ENCODE data around the gene CDC5L. TPM values are rescaled to one million over a fixed set of nuclear protein-coding genes. Genes with fewer than 3 reads are reported as not detected.

CDC5L gene
- total and polyA plus RNA-seq, 5 donors from 2014 or later = 15.9 to 22.4 (median 16.5) TPM

DNA sequence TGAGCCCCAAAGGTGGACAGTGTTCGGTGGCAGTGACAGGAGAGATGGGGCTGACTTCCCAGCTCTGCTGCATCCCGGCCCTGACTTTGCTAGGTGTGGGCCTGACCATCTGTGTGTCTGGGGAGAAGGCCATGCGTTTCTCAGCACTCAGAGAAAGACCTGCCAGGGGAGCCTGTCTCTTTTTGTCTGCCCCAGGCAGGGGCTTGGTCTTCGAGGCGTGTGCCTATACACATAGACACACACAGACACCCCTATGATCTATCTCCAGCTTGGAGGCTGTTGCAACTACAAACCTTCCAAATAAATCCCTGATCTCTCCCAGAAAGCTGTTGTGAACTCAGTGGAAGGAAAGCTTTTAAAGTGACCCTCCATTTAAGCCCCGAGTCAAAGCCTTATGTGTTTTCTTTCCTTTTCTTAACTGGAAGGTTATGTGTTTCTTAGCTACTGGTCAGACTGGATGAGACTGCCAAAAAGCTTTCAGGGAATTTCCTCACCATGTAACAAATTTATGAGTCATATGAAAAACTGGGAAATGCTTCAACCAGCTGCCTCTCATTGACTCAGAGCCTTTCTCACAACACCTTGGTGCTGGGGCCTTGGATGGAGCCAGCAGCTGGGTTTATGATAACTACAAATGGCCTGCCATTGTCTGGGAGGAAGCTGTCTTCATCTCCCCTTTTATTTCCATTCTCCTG, 102.6 kb downstream of the CDC5L start:
- Mint-ChIP-seq H3K36me3 (no peaks in the 10 kb centered on the region), H3K4me3 (no peak overlapping the region), H3K27me3 (peaks cover 29% of the 10 kb centered on the region), H3K27ac (no peak overlapping the region), H3K4me1 (no peaks in the 10 kb centered on the region), H3K9me3 (peaks cover 0 to 5% (median 0%) of the 10 kb centered on the region in 7 donors)
- Histone ChIP-seq H3K27me3 (ENCODE audit: control insufficient read depth, insufficient read depth, low read length) (no peaks in the 10 kb centered on the region), H3K4me3 (ENCODE audit: low read depth, low read length) (no peak overlapping the region), H3K36me3 (ENCODE audit: control insufficient read depth, insufficient read depth, low read length) (no peaks in the 10 kb centered on the region), H3K27ac (ENCODE audit: insufficient read depth, low read length, poor library complexity, severe bottlenecking) (no peak overlapping the region), H3K9me3 (ENCODE audit: control insufficient read depth in 2 of 2, low read length in 2 of 2) (no peaks in the 10 kb centered on the region), H3K4me1 (ENCODE audit: control insufficient read depth, insufficient read depth, low read length, poor library complexity, severe bottlenecking) (no peaks in the 10 kb centered on the region)
- no peak for DNase-seq
- ATAC-seq (ENCODE audit: low read depth in 2 of 2) = no peak

- Histone ChIP-seq H3K4me1 (ENCODE audit: control insufficient read depth, insufficient read depth, low read length, poor library complexity, severe bottlenecking) (no peaks in the 10 kb centered on the region), H3K4me3 (ENCODE audit: low read depth, low read length) (no peak overlapping the region), H3K36me3 (ENCODE audit: control insufficient read depth, insufficient read depth, low read length) (no peaks in the 10 kb centered on the region), H3K27me3 (ENCODE audit: control insufficient read depth, insufficient read depth, low read length) (no peaks in the 10 kb centered on the region), H3K9me3 (ENCODE audit: control insufficient read depth in 2 of 2, low read length in 2 of 2) (no peaks in the 10 kb centered on the region), H3K27ac (ENCODE audit: insufficient read depth, low read length, poor library complexity, severe bottlenecking) (no peak overlapping the region)
- H3K36me3 Mint-ChIP-seq = no peaks in the 10 kb centered on the region
- peaks cover 0 to 4% (median 0%) of the 10 kb centered on the region in 7 donors for H3K9me3 Mint-ChIP-seq
- peaks cover 13% of the 10 kb centered on the region for H3K27me3 Mint-ChIP-seq
- ATAC-seq (ENCODE audit: low read depth in 2 of 2) (no peak), DNase-seq (no peak)
- no peak overlapping the region for H3K27ac Mint-ChIP-seq
- no peaks in the 10 kb centered on the region for H3K4me1 Mint-ChIP-seq
- H3K4me3 Mint-ChIP-seq = no peak overlapping the region
Measured at GRCh38 chr6:44493132-44493531, 105.6 kb downstream of the CDC5L start.

DNA sequence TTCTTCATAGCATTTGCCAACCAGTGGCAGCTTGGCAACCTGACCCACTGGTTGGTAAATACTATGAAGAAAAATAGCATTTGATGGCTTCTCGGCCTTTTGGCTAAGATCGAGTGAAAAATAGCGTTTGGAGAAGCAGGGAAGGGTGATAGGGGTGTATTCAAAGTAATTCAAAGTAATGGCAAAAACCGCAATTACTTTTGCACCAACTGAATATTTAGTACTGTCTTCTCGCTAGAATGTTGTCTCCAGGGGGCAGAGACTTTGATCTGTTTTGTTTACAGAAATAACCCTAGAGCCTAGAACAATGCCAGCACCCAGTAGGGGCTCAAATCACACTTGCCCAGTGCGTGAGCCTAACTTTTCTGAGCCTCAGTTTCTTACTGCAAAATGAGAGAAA, 106.1 kb downstream of the CDC5L start:
- Histone ChIP-seq H3K9me3 (ENCODE audit: control insufficient read depth in 2 of 2, low read length in 2 of 2) (no peaks in the 10 kb centered on the region), H3K4me1 (ENCODE audit: control insufficient read depth, insufficient read depth, low read length, poor library complexity, severe bottlenecking) (no peaks in the 10 kb centered on the region), H3K4me3 (ENCODE audit: low read depth, low read length) (no peak overlapping the region), H3K27ac (ENCODE audit: insufficient read depth, low read length, poor library complexity, severe bottlenecking) (no peak overlapping the region), H3K36me3 (ENCODE audit: control insufficient read depth, insufficient read depth, low read length) (no peaks in the 10 kb centered on the region), H3K27me3 (ENCODE audit: control insufficient read depth, insufficient read depth, low read length) (no peaks in the 10 kb centered on the region)
- Mint-ChIP-seq H3K36me3 (no peaks in the 10 kb centered on the region), H3K4me1 (no peaks in the 10 kb centered on the region), H3K9me3 (peaks cover 0 to 4% (median 0%) of the 10 kb centered on the region in 7 donors), H3K4me3 (no peak overlapping the region), H3K27me3 (peaks cover 8% of the 10 kb centered on the region), H3K27ac (no peak overlapping the region)
- DNase-seq (no peak), ATAC-seq (ENCODE audit: low read depth in 2 of 2) (no peak)

DNA sequence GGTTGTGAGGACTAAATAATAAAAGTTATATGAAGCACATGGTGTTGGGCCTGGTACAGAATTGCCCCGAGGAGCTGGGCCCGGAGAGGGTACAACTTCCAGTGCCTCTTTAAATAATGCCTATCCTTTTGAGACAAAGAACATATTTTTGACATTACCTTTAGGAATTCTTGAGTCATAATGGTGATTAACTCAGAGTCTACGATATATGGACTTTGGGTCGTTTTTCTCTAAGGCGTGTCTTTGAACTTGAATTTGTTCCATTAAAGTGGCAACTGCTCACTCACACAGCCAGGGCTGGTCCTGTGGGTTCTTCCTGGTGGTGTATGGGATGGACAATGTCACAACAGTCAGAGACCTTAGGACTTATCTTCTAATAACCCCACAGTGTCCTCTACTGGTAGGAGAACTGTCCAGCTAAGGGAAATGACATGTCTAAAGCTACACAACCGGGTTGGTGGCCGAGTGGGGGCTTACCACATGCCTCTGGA, 106.5 kb downstream of the CDC5L start:
- no peaks in the 10 kb centered on the region for H3K36me3 Mint-ChIP-seq
- H3K4me3 Mint-ChIP-seq = no peak overlapping the region
- H3K4me1 ChIP-seq (ENCODE audit: control insufficient read depth, insufficient read depth, low read length, poor library complexity, severe bottlenecking) = no peaks in the 10 kb centered on the region
- no peaks in the 10 kb centered on the region for H3K4me1 Mint-ChIP-seq
- no peak for DNase-seq
- H3K27ac ChIP-seq (ENCODE audit: insufficient read depth, low read length, poor library complexity, severe bottlenecking) = no peak overlapping the region
- peaks cover 4% of the 10 kb centered on the region for H3K27me3 Mint-ChIP-seq
- no peaks in the 10 kb centered on the region for H3K9me3 ChIP-seq (ENCODE audit: control insufficient read depth in 2 of 2, low read length in 2 of 2)
- no peak for ATAC-seq (ENCODE audit: low read depth in 2 of 2)
- no peak overlapping the region for H3K4me3 ChIP-seq (ENCODE audit: low read depth, low read length)
- H3K36me3 ChIP-seq (ENCODE audit: control insufficient read depth, insufficient read depth, low read length) = no peaks in the 10 kb centered on the region
- H3K27ac Mint-ChIP-seq = no peak overlapping the region
- no peaks in the 10 kb centered on the region for H3K27me3 ChIP-seq (ENCODE audit: control insufficient read depth, insufficient read depth, low read length)
- peaks cover 0 to 4% (median 0%) of the 10 kb centered on the region in 7 donors for H3K9me3 Mint-ChIP-seq

- Mint-ChIP-seq H3K9me3 (peaks cover 0 to 4% (median 0%) of the 10 kb centered on the region in 7 donors), H3K27ac (no peak overlapping the region), H3K27me3 (peaks cover 4% of the 10 kb centered on the region), H3K4me3 (no peak overlapping the region), H3K36me3 (no peaks in the 10 kb centered on the region), H3K4me1 (no peaks in the 10 kb centered on the region)
- no peak for ATAC-seq (ENCODE audit: low read depth in 2 of 2)
- Histone ChIP-seq H3K36me3 (ENCODE audit: control insufficient read depth, insufficient read depth, low read length) (no peaks in the 10 kb centered on the region), H3K9me3 (ENCODE audit: control insufficient read depth in 2 of 2, low read length in 2 of 2) (no peaks in the 10 kb centered on the region), H3K4me1 (ENCODE audit: control insufficient read depth, insufficient read depth, low read length, poor library complexity, severe bottlenecking) (no peaks in the 10 kb centered on the region), H3K27ac (ENCODE audit: insufficient read depth, low read length, poor library complexity, severe bottlenecking) (no peak overlapping the region), H3K4me3 (ENCODE audit: low read depth, low read length) (no peak overlapping the region), H3K27me3 (ENCODE audit: control insufficient read depth, insufficient read depth, low read length) (no peaks in the 10 kb centered on the region)
- no peak for DNase-seq
Measured at GRCh38 chr6:44495036-44495901, 107.8 kb downstream of the CDC5L start.

DNA sequence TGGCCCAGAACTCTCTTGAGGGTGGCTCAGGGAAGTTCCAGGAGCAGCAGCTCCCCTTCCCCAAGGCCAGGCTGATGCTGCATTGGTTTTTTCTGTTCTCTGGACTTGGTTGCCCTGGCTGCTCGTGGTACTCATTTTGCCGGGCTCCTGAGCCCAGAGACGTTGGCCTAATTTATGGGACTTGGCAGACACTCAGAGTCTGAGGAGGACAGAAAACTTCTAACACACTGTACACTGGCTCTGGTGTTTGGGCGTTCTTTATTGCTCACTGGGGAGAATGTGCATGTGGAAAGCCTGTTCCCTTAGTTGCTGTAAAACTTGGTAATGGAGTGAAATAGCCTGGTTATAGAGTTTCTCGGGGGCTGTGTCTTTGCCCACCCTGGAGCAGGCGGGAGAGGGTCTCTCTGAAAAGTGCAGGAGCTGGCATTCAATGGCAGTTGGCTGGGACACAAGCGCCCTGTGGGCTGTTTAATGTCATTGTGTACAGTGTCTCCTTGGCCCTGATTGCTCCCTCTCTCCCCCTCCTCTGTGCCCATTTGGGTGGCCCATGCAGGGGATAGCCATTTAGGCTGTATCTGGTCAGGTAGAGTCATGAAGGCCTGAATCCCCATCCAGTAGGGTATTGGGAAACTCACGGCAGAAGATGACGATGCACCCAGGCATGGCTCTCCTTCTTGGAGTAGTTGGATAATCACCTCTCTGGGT, 109.3 kb downstream of the CDC5L start:
- Mint-ChIP-seq H3K27ac (no peak overlapping the region), H3K36me3 (no peaks in the 10 kb centered on the region), H3K4me3 (no peak overlapping the region), H3K27me3 (peaks cover 4% of the 10 kb centered on the region), H3K9me3 (peaks cover 0 to 4% (median 0%) of the 10 kb centered on the region in 7 donors), H3K4me1 (no peaks in the 10 kb centered on the region)
- no peaks in the 10 kb centered on the region for H3K27me3 ChIP-seq (ENCODE audit: control insufficient read depth, insufficient read depth, low read length)
- H3K9me3 ChIP-seq (ENCODE audit: control insufficient read depth in 2 of 2, low read length in 2 of 2) = no peaks in the 10 kb centered on the region
- no peak overlapping the region for H3K27ac ChIP-seq (ENCODE audit: insufficient read depth, low read length, poor library complexity, severe bottlenecking)
- DNase-seq (no peak), ATAC-seq (ENCODE audit: low read depth in 2 of 2) (no peak)
- no peaks in the 10 kb centered on the region for H3K36me3 ChIP-seq (ENCODE audit: control insufficient read depth, insufficient read depth, low read length)
- H3K4me3 ChIP-seq (ENCODE audit: low read depth, low read length) = no peak overlapping the region
- no peaks in the 10 kb centered on the region for H3K4me1 ChIP-seq (ENCODE audit: control insufficient read depth, insufficient read depth, low read length, poor library complexity, severe bottlenecking)

- Mint-ChIP-seq H3K36me3 (no peaks in the 10 kb centered on the region), H3K9me3 (peaks cover 0 to 4% (median 0%) of the 10 kb centered on the region in 7 donors), H3K27ac (no peak overlapping the region), H3K4me1 (no peaks in the 10 kb centered on the region), H3K4me3 (no peak overlapping the region), H3K27me3 (peaks cover 4% of the 10 kb centered on the region)
- Histone ChIP-seq H3K27ac (ENCODE audit: insufficient read depth, low read length, poor library complexity, severe bottlenecking) (no peak overlapping the region), H3K4me3 (ENCODE audit: low read depth, low read length) (no peak overlapping the region), H3K4me1 (ENCODE audit: control insufficient read depth, insufficient read depth, low read length, poor library complexity, severe bottlenecking) (no peaks in the 10 kb centered on the region), H3K9me3 (ENCODE audit: control insufficient read depth in 2 of 2, low read length in 2 of 2) (no peaks in the 10 kb centered on the region), H3K36me3 (ENCODE audit: control insufficient read depth, insufficient read depth, low read length) (no peaks in the 10 kb centered on the region), H3K27me3 (ENCODE audit: control insufficient read depth, insufficient read depth, low read length) (peaks cover 3% of the 10 kb centered on the region)
- no peak for ATAC-seq (ENCODE audit: low read depth in 2 of 2)
- DNase-seq = no peak
Measured at GRCh38 chr6:44497807-44498206, 110.3 kb downstream of the CDC5L start.

Data from CD4-positive, CD25-positive, alpha-beta regulatory T cell (primary cell).